ENCODE results near the gene SLC25A6.
"Not testable (repeated sequence)": the region's sequence is repeated elsewhere in the genome, so short reads cannot be mapped to it uniquely, and the experiment has no call there.

SLC25A6 gene

GRCh38 chrX:1416965-1417760, 25.2 kb upstream of the SLC25A6 start:
- DNase-seq: peak in 3 of 10 donors; percentile 15 to 43 (median 41)
- intact Hi-C loops (cut with DNase I): no loop called here

GRCh38 chrX:1416327-1416784, 24.4 kb upstream of the SLC25A6 start:
- peak in 1 of 10 donors; percentile 26 for DNase-seq
- intact Hi-C loops (cut with DNase I): no loop called here

- intact Hi-C loops (cut with DNase I): no loop called here
- peak in 3 of 10 donors; percentile 63 to 78 (median 64) for DNase-seq
Observed at GRCh38 chrX:1412551-1413161, 20.7 kb upstream of the SLC25A6 start.

GRCh38 chrX:1411326-1411725, 19.4 kb upstream of the SLC25A6 start:
- peak in 4 of 10 donors; percentile 0 to 57 (median 48) for DNase-seq
- intact Hi-C loops (cut with DNase I): no loop called here

GRCh38 chrX:1407035-1407434, 15.1 kb upstream of the SLC25A6 start:
- DNase-seq: no peak
- intact Hi-C loops (cut with DNase I): no loop called here

GRCh38 chrX:1405769-1406168, 13.9 kb upstream of the SLC25A6 start:
- DNase-seq; intact Hi-C loops (cut with DNase I): not testable (repeated sequence)

GRCh38 chrX:1403867-1404266, 12.0 kb upstream of the SLC25A6 start:
- intact Hi-C loops (cut with DNase I); DNase-seq: not testable (repeated sequence)

DNA sequence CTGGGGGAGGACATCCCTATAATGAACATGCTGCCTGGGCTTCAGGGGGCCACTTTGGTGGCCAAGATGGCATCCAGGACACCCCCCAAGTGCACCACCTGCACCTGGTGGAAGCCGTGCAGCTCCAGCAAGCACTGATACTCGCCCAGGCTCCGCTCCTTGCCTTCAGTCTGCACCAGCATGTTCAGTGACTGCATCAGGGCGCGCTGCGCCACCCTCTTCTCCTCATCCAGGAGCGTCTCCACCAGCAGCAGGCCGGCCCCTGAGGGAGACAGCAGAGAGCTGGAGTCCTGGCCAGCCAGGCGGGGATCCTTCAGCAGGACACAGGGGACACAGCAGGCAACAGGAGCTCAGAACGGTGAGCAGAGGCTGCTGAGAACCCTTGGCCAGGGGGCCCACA, 11.3 kb upstream of the SLC25A6 start:
- intact Hi-C loops (cut with DNase I): no loop called here
- DNase-seq: peak in 6 of 10 donors; percentile 2 to 89 (median 54)

DNA sequence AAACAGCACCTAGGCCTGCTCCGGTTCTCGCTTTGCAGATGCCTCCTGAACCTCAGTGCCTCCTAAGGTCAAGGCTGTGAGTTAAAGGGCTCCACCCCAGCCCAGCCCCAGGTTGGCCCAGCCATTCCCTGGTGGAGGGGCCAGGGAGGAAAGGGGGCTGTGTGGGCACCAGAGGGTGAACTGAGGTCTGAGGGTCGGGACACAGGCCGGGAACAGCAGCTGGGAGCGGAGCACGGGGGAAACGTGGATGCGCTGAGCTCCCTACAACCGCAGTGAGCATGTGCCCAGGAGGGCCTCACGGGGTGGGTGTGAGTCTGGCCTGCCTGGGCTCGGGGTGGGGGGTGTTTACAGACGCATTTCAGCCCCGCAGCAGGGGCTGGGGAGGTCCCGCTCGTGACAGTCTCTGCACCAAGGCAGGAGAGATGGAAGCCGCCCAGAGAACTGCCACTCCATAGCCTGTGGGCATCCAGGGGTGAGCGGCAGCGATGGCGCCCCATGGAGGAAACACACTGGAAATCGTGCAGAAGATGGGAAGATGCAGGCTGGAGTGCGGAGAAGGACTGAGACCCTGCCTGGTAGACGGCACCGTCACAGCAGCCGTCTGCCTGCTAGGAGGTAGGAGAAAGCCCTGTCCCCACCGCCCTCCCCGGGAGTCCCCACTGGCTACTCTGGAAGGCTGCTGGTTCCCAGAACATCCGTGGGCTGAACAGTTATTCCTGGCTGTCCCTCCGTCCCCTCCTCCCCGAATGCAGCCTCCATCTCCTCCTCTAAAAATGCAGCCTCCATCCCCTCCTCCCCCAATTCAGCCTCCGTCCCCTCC, 9.9 kb upstream of the SLC25A6 start:
- intact Hi-C loops (cut with DNase I): no loop called here
- DNase-seq: peak in 8 of 10 donors; percentile 10 to 90 (median 57)

- DNase-seq: peak in 6 of 10 donors; percentile 1 to 76 (median 40)
- intact Hi-C loops (cut with DNase I): no loop called here
Observed at GRCh38 chrX:1400742-1401471, 9.0 kb upstream of the SLC25A6 start.

- DNase-seq: peak in 6 of 10 donors; percentile 0 to 26 (median 18)
- intact Hi-C loops (cut with DNase I): no loop called here
Observed at GRCh38 chrX:1400049-1400448, 8.1 kb upstream of the SLC25A6 start.

- DNase-seq: peak in 4 of 10 donors; percentile 22 to 73 (median 71)
- intact Hi-C loops (cut with DNase I): no loop called here
Observed at GRCh38 chrX:1398431-1399340, 6.8 kb upstream of the SLC25A6 start.

GRCh38 chrX:1397441-1398270, 5.7 kb upstream of the SLC25A6 start:
- intact Hi-C loops (cut with DNase I): no loop called here

GRCh38 chrX:1397001-1397400, 5.1 kb upstream of the SLC25A6 start:
- DNase-seq: peak in 5 of 10 donors; percentile 0 to 66 (median 44)
- intact Hi-C loops (cut with DNase I): no loop called here

More at GRCh38 chrX:1397441-1398270, 5.7 kb upstream of the SLC25A6 start:
- DNase-seq: peak in 5 of 10 donors; percentile 1 to 70 (median 46)

DNA sequence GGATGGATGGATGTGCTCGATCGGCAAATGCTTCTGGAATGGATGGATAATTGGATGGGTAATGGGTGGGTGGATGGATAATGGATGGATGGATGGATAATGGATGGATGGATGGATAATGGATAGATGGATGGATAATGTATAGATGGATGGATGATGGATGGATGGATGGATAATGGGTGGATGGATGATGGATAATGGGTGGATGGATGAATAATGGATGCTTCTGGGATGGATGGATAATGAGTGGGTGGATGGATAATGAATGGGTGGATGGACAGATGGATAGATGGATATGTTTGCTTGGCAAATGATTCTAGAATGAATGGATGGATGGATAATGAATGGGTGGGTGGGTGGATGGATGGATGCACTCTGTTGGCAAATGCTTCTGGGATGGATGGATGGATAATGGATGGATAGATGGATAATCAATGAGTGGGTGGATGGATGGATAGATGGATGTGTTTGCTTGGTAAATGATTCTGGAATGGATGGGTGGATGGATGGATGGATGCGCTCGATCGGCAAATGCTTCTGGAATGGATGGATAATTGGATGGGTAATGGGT, 3.8 kb upstream of the SLC25A6 start:
- DNase-seq: peak in 2 of 10 donors; percentile 0 to 30
- intact Hi-C loops (cut with DNase I): no loop called here

GRCh38 chrX:1394731-1395501, 3.0 kb upstream of the SLC25A6 start:
- intact Hi-C loops (cut with DNase I): loop anchor here (5.0 kb wide), 1 partner anchor 197 kb away; the partner anchor contains the start of gene AKAP17A
- peak in 6 of 10 donors; percentile 3 to 83 (median 40) for DNase-seq

All from posterior cingulate gyrus (tissue), 11 donors.